Activated naive CD8-positive, alpha-beta T cell treated with anti-CD3 and anti-CD28 coated beads, Interleukin-2, amount 50 U/mL, for 16 hours (primary cell): Measurements from ENCODE around the gene COBLL1.
"Not testable (repeated sequence)": the region's sequence is repeated elsewhere in the genome, so short reads cannot be mapped to it uniquely, and the experiment has no call there.

Source experiments
- DNase-seq: peaks from one replicate; pipeline ENCODE4 v3.0.0-alpha.2; 2020; ENCODE audit warnings: low read depth, low spot score

The COBLL1 gene

GRCh38 chr2:164859906-164860693, 18.5 kb upstream of the COBLL1 start:
- not testable (repeated sequence) for DNase-seq

GRCh38 chr2:164859251-164859818, 17.7 kb upstream of the COBLL1 start:
- DNase-seq: no peak

- no peak for DNase-seq
Observed at GRCh38 chr2:164852086-164852485, 10.5 kb upstream of the COBLL1 start.

GRCh38 chr2:164850235-164850634, 8.6 kb upstream of the COBLL1 start:
- DNase-seq: no peak

- no peak for DNase-seq
Observed at GRCh38 chr2:164849506-164849905, 7.9 kb upstream of the COBLL1 start.

GRCh38 chr2:164847981-164848741, 6.5 kb upstream of the COBLL1 start:
- no peak for DNase-seq

GRCh38 chr2:164847291-164847690, 5.7 kb upstream of the COBLL1 start:
- no peak for DNase-seq

- DNase-seq: no peak
Observed at GRCh38 chr2:164846276-164846675, 4.7 kb upstream of the COBLL1 start.

GRCh38 chr2:164843346-164843911, 1.8 kb upstream of the COBLL1 start:
- no peak for DNase-seq

GRCh38 chr2:164842624-164842966, 972 bp upstream of the COBLL1 start:
- no peak for DNase-seq

- no peak for DNase-seq
Observed at GRCh38 chr2:164840930-164841718, 499 bp downstream of the COBLL1 start.

- no peak for DNase-seq
Observed at GRCh38 chr2:164840458-164840929, 1.1 kb downstream of the COBLL1 start.

GRCh38 chr2:164839914-164840457, 1.6 kb downstream of the COBLL1 start:
- DNase-seq: no peak

- no peak for DNase-seq
Observed at GRCh38 chr2:164837807-164838206, 3.8 kb downstream of the COBLL1 start.

GRCh38 chr2:164836907-164837306, 4.7 kb downstream of the COBLL1 start:
- DNase-seq: no peak

GRCh38 chr2:164835302-164835701, 6.3 kb downstream of the COBLL1 start:
- no peak for DNase-seq

- DNase-seq: no peak
Observed at GRCh38 chr2:164831887-164832286, 9.7 kb downstream of the COBLL1 start.

- DNase-seq: no peak
Observed at GRCh38 chr2:164831180-164831579, 10.4 kb downstream of the COBLL1 start.

GRCh38 chr2:164826293-164827243, 15.1 kb downstream of the COBLL1 start:
- no peak for DNase-seq

GRCh38 chr2:164824872-164825271, 16.8 kb downstream of the COBLL1 start:
- DNase-seq: no peak
